Esophagus squamous epithelium (tissue), 5 donors: Measurements from ENCODE around the gene MXRA5. TPM values are rescaled to one million over a fixed set of nuclear protein-coding genes. Genes with fewer than 3 reads are reported as not detected.

ENCODE experiments used
- DNase-seq: peaks from one replicate; lab custom pipeline; 2025; lab: John Stamatoyannopoulos, UW
- H3K27ac ChIP-seq, 4 donors: fragments of 200-600 bp; sonication (generic); one replicate each; pipeline ENCODE4 v1.5.1; 2016 to 2019; ENCODE audit warnings: mild to moderate bottlenecking in 1 of 4
- H3K27me3 ChIP-seq, 4 donors: fragments of 200-600 bp; sonication (generic); 1 replicate in 3 of 4; 2 replicates in 1 of 4; pipeline versions ENCODE4 v1.5.1 to v1.6.0; 2017 to 2021; ENCODE audit warnings: antibody characterized with exemption in 1 of 4
- H3K36me3 ChIP-seq, 3 donors: fragments of 200-600 bp; sonication (generic); one replicate each; pipeline ENCODE4 v1.5.1; 2016 to 2019
- H3K4me1 ChIP-seq, 3 donors: fragments of 200-600 bp; sonication (generic); one replicate each; pipeline ENCODE4 v1.5.1; 2017 to 2019
- H3K4me3 ChIP-seq, 4 donors: fragments of 200-600 bp; sonication (generic); 1 replicate in 3 of 4; 2 replicates in 1 of 4; pipeline ENCODE4 v1.5.1; 2016 to 2019; ENCODE audit warnings: mild to moderate bottlenecking in 2 of 4, moderate library complexity in 1 of 4
- H3K9me3 ChIP-seq, 3 donors: fragments of 200-600 bp; sonication (generic); one replicate each; pipeline ENCODE4 v1.5.1; 2016 to 2019
- CTCF ChIP-seq, 6 experiments: fragments of 450-650 bp in 4 of 6; fragments of 200-600 bp in 2 of 6; sonication (generic) in 2 of 6; IDR thresholded peaks; one replicate each; pipeline ENCODE4 v1.5.1; 2016 to 2019; ENCODE audit warnings: antibody characterized with exemption in 6 of 6, mild to moderate bottlenecking in 4 of 6, moderate library complexity in 4 of 6
- POLR2A ChIP-seq, 4 donors: fragments of 450-650 bp; IDR thresholded peaks; one replicate each; pipeline ENCODE4 v1.6.1; 2017; ENCODE audit warnings: antibody characterized with exemption in 4 of 4, mild to moderate bottlenecking in 4 of 4, moderate library complexity in 3 of 4
- WGBS, 2 donors: methylation state at CpG; one replicate each; pipeline ENCODE4 v1.1.5; 2018; 5-methylcytosine and 5-hydroxymethylcytosine counted together
- intact Hi-C: fragments of 100-400 bp; cut with DNase I; formaldehyde crosslinking; loops from one replicate; pipeline ENCODE4 v1.15.0; 2022
- total RNA-seq, 4 donors: library from RNA; depleted of rRNA; stranded (reverse); fragments of >200 nt; gene quantifications; one replicate each; pipeline ENCODE4 v1.1.0, GENCODE V29; 2016
- donor health status: DM: yes; HTN: yes; CAD: no.

MXRA5 gene
- total RNA-seq, 4 donors from 2014 or later: 4.3 to 9.9 (median 6.4) TPM

- 52 to 75% methylated on average over 7 of the region's 7 CpGs for WGBS, 2 donors
- intact Hi-C loops: no loop called here
Measured at GRCh38 chrX:3326681-3327080, 19.8 kb downstream of the MXRA5 start.

DNA sequence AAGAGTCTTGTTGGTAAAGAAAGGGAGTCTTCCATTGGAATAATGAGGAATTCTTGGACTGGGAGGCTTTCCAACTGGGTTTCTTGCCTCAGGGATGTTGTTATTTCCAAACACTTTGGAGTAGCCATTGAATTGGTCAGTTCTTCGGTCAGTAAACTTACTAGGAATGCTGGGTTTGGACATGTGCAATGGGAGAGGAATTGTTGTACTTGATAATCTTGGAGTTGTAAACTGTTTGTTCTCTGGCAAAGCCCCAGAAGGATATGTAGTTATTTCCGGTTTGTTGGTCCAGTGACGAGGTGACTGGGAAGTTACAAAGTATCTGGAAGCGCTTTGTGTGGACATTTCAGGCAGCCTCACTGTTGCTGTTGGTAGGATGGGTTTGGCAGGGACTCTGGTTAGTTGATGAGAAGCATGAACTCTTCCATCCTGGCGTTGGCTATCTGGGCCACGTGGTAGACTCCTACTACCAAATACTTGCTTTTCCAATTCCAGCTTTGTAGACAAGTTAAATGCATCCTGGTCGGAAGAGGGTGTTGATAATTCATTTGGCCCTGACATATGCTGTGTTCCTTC lies 25.9 kb downstream of the MXRA5 start:
- Histone ChIP-seq H3K9me3 (no peaks in the 10 kb centered on the region), H3K27me3 (no peaks in the 10 kb centered on the region), H3K4me3 (no peak overlapping the region), H3K27ac (no peak overlapping the region), H3K36me3 (peaks cover 0 to 9% (median 0%) of the 10 kb centered on the region in 3 donors), H3K4me1 (no peaks in the 10 kb centered on the region)
- 69 to 73% methylated on average over 5 to 7 of the region's 7 CpGs for WGBS, 2 donors
- DNase-seq: no peak
- intact Hi-C loops: no loop called here
- TF ChIP-seq POLR2A (IDR thresholded peaks at IDR 0.05): no peak
- no peak for TF ChIP-seq CTCF (IDR thresholded peaks at IDR 0.05)

More at GRCh38 chrX:3326681-3327080, 19.8 kb downstream of the MXRA5 start:
- Histone ChIP-seq H3K27me3 (no peaks in the 10 kb centered on the region), H3K27ac (no peak overlapping the region), H3K4me3 (no peak overlapping the region), H3K36me3 (no peaks in the 10 kb centered on the region), H3K9me3 (no peaks in the 10 kb centered on the region), H3K4me1 (no peaks in the 10 kb centered on the region)
- DNase-seq: no peak
- TF ChIP-seq POLR2A (IDR thresholded peaks at IDR 0.05): no peak
- TF ChIP-seq CTCF (IDR thresholded peaks at IDR 0.05): no peak

GRCh38 chrX:3317191-3317718 lies 29.2 kb downstream of the MXRA5 start:
- H3K36me3 ChIP-seq: peaks cover 0 to 9% (median 0%) of the 10 kb centered on the region in 3 donors
- H3K4me3 ChIP-seq: no peak overlapping the region
- DNase-seq: no peak
- intact Hi-C loops: no loop called here
- no peak for TF ChIP-seq CTCF (IDR thresholded peaks at IDR 0.05)
- TF ChIP-seq POLR2A (IDR thresholded peaks at IDR 0.05): no peak
- no peaks in the 10 kb centered on the region for H3K4me1 ChIP-seq
- H3K27me3 ChIP-seq: no peaks in the 10 kb centered on the region
- H3K9me3 ChIP-seq: no peaks in the 10 kb centered on the region
- H3K27ac ChIP-seq: no peak overlapping the region
- 91% methylated on average over 13 of the region's 47 CpGs; no CpG with 5 or more reads in 1 of the 2 donors for WGBS, 2 donors

- DNase-seq: no peak
- Histone ChIP-seq H3K9me3 (no peaks in the 10 kb centered on the region), H3K27ac (no peak overlapping the region), H3K27me3 (no peaks in the 10 kb centered on the region), H3K4me1 (no peaks in the 10 kb centered on the region), H3K4me3 (no peak overlapping the region), H3K36me3 (peaks cover 0 to 7% (median 0%) of the 10 kb centered on the region in 3 donors)
- intact Hi-C loops: no loop called here
- TF ChIP-seq CTCF (IDR thresholded peaks at IDR 0.05) (no peak), POLR2A (IDR thresholded peaks at IDR 0.05) (no peak)
- 80 to 82% methylated on average over 2 of the region's 2 CpGs for WGBS, 2 donors
Measured at GRCh38 chrX:3312109-3312508, 34.3 kb downstream of the MXRA5 start.

GRCh38 chrX:3307881-3308280 lies 38.6 kb downstream of the MXRA5 start:
- DNase-seq: no peak
- no peak for TF ChIP-seq CTCF (IDR thresholded peaks at IDR 0.05)
- no peak for TF ChIP-seq POLR2A (IDR thresholded peaks at IDR 0.05)
- intact Hi-C loops: no loop called here
- H3K36me3 ChIP-seq: peaks cover 0 to 5% (median 0%) of the 10 kb centered on the region in 3 donors
- H3K4me1 ChIP-seq: no peaks in the 10 kb centered on the region
- no peak overlapping the region for H3K27ac ChIP-seq
- H3K4me3 ChIP-seq: no peak overlapping the region
- no peaks in the 10 kb centered on the region for H3K9me3 ChIP-seq
- 74 to 89% methylated on average over 1 of the region's 1 CpG for WGBS, 2 donors
- H3K27me3 ChIP-seq: no peaks in the 10 kb centered on the region
